ENCODE data around the gene DCT. TPM values are rescaled to one million over a fixed set of nuclear protein-coding genes. Genes with fewer than 3 reads are reported as not detected.

The DCT gene
- total and polyA plus RNA-seq, 2 of the 4 experiments (the other 2 are of a cell fraction) = not detected

DNA sequence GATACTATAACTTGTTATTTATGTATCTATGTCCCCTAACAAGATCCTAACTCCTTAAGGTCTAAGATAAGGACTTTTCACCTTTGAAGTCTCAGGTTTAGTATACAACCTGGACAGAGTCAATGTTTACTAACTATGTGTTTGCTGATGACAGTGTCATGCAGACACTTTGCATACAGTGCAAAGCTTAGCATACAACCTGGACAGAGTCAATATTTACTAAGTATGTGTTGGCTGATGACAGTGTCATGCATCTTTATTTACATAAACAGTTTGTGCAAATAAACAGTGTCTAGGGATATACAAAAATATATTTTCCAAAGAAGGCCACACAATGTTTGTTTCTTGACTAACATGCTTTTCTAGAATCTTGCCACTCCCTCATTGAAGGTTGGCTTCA, 34.7 kb downstream of the DCT start:
- Histone ChIP-seq H3K9me3 (ENCODE audit: control insufficient read depth, insufficient read depth, low read length) (peaks cover 2% of the 10 kb centered on the region; the same call in 1 of the 2 replicates), H3K79me1 (ENCODE audit: low read depth in 1 of 2, low read length in 2 of 2) (no peaks in the 10 kb centered on the region), H4K5ac (ENCODE audit: low read depth, low read length) (no peak overlapping the region), H3K4me1 (ENCODE audit: control insufficient read depth, insufficient read depth, low read length) (no peaks in the 10 kb centered on the region), H2AFZ (replicated peaks; ENCODE audit: low read length, poor library complexity) (no peak overlapping the region), H3K23ac (ENCODE audit: low read depth, low read length) (no peak overlapping the region), H3K14ac (replicated peaks; ENCODE audit: low read depth, low read length) (no peak overlapping the region), H4K91ac (ENCODE audit: insufficient read depth, low read depth, low read length) (no peak overlapping the region), H3K4ac (ENCODE audit: low read depth, low read length) (no peak overlapping the region), H3K18ac (ENCODE audit: low read depth, low read length) (no peak overlapping the region), H2AK5ac (ENCODE audit: low read depth, low read length) (no peak overlapping the region), H2BK120ac (ENCODE audit: low read depth, low read length) (no peak overlapping the region), H3K56ac (ENCODE audit: extremely low read depth, insufficient read depth, low read length) (no peak overlapping the region), H3K27me3 (ENCODE audit: control insufficient read depth, insufficient read depth, low read length) (no peaks in the 10 kb centered on the region; the same call in 1 of the 2 replicates), H3K9me1 (ENCODE audit: insufficient read depth, low read length) (no peaks in the 10 kb centered on the region), H3K9ac (ENCODE audit: low read depth, low read length) (no peak overlapping the region), H3K27ac (ENCODE audit: insufficient read depth, low read length) (no peak overlapping the region), H4K8ac (ENCODE audit: low read depth in 2 of 2, low read length in 2 of 2) (no peak overlapping the region), H4K20me1 (ENCODE audit: insufficient read depth, low read length) (no peaks in the 10 kb centered on the region), H3K36me3 (ENCODE audit: control insufficient read depth, insufficient read depth, low read length) (no peaks in the 10 kb centered on the region), H3K4me2 (ENCODE audit: low read depth, low read length) (no peak overlapping the region), H2BK5ac (ENCODE audit: low read depth, low read length, poor library complexity, severe bottlenecking) (no peak overlapping the region), H3K4me3 (ENCODE audit: insufficient read depth, low read depth, low read length) (no peak overlapping the region), H2AK9ac (replicated peaks; ENCODE audit: low read depth, low read length, poor library complexity) (no peak overlapping the region), H2BK20ac (ENCODE audit: low read depth, low read length) (no peak overlapping the region), H2BK15ac (ENCODE audit: low read depth, low read length) (no peak overlapping the region)
- ChIA-PET CTCF (no interaction called here), POLR2A (ENCODE audit: unreplicated experiment) (no interaction called here)
- DNase-seq = no peak
- TF ChIP-seq CEBPB (IDR thresholded peaks at IDR 0.05; ENCODE audit: low read depth, low read length) = no peak
- TF ChIP-seq NFE2L2 (IDR thresholded peaks at IDR 0.05; ENCODE audit: low read depth, low read length) = no peak
- TF ChIP-seq USF2 (IDR thresholded peaks at IDR 0.05; ENCODE audit: low read depth, low read length) = no peak
- no peak for TF ChIP-seq FOS (IDR thresholded peaks at IDR 0.05; ENCODE audit: low read depth, low read length)
- TF ChIP-seq ELK1 (IDR thresholded peaks at IDR 0.05; ENCODE audit: borderline replicate concordance, low read depth, low read length) = no peak
- TF ChIP-seq MXI1 (IDR thresholded peaks at IDR 0.05; ENCODE audit: borderline replicate concordance, low read depth, low read length) = no peak
- no peak for TF ChIP-seq RCOR1 (IDR thresholded peaks at IDR 0.05; ENCODE audit: insufficient replicate concordance, low read length)
- TF ChIP-seq POLR2A (IDR thresholded peaks at IDR 0.05; ENCODE audit: low read depth, low read length) = no peak
- TF ChIP-seq, protein P1, sequence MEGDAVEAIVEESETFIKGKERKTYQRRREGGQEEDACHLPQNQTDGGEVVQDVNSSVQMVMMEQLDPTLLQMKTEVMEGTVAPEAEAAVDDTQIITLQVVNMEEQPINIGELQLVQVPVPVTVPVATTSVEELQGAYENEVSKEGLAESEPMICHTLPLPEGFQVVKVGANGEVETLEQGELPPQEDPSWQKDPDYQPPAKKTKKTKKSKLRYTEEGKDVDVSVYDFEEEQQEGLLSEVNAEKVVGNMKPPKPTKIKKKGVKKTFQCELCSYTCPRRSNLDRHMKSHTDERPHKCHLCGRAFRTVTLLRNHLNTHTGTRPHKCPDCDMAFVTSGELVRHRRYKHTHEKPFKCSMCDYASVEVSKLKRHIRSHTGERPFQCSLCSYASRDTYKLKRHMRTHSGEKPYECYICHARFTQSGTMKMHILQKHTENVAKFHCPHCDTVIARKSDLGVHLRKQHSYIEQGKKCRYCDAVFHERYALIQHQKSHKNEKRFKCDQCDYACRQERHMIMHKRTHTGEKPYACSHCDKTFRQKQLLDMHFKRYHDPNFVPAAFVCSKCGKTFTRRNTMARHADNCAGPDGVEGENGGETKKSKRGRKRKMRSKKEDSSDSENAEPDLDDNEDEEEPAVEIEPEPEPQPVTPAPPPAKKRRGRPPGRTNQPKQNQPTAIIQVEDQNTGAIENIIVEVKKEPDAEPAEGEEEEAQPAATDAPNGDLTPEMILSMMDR (conservative IDR thresholded peaks at IDR 0.05; ENCODE audit: low read depth, low read length) = no peak
- TF ChIP-seq BHLHE40 (IDR thresholded peaks at IDR 0.05; ENCODE audit: low read depth, low read length) = no peak
- in situ Hi-C loops (cut with MboI; ENCODE audit: low sequenced_read_pairs) (no loop called here), intact Hi-C loops (cut with micrococcal nuclease) (no loop called here), dilution Hi-C loops (cut with HindIII; ENCODE audit: low sequenced_read_pairs, unreplicated experiment) (no loop called here)
- no peak for ATAC-seq (ENCODE audit: low read depth)
- no TSS peak for BruUV-seq (replicated peaks)

Measured in IMR-90 (cell line).